Right lobe of liver (tissue), 4 donors: ENCODE data around the gene TRIP4.

Experiments
- POLR2A ChIP-seq: fragments of 450-650 bp; IDR thresholded peaks from one replicate; pipeline ENCODE4 v1.6.1; 2017; ENCODE audit warnings: antibody characterized with exemption, mild to moderate bottlenecking
- TF ChIP-seq, protein P1 (sequence below), 4 donors: fragments of 200-600 bp in 3 of 4; fragments of 450-650 bp in 1 of 4; IDR thresholded peaks; one replicate each; pipeline versions ENCODE4 v1.5.1 to v1.8.0; 2016 to 2022; ENCODE audit warnings: antibody characterized with exemption in 4 of 4, mild to moderate bottlenecking in 2 of 4
- donor health status: DM: no; HTN: no; CAD: no.
- donor health status: DM: no; HTN: no; CAD: no.
- donor health status: DM: no; HTN: yes; CAD: no.

DNA sequence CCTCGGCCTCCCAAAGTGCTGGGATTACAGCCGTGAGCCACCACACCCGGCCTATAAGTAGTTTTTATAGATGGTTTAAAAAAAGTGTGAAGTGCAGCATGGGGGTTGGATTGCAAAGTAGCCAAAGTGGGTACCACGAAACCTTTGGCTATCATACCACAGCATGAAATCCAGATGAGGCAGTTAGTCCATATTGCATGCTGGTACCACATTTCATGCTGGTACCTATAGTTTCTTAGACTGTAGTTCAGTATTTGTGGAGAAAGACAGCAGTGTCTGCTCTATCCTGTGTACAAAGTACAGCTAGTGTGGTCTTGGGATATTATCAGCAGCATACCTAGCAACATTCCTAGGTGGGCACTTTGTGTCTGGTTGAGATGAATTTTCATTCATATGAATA lies 84.5 kb downstream of the TRIP4 start:
- TF ChIP-seq, protein P1, sequence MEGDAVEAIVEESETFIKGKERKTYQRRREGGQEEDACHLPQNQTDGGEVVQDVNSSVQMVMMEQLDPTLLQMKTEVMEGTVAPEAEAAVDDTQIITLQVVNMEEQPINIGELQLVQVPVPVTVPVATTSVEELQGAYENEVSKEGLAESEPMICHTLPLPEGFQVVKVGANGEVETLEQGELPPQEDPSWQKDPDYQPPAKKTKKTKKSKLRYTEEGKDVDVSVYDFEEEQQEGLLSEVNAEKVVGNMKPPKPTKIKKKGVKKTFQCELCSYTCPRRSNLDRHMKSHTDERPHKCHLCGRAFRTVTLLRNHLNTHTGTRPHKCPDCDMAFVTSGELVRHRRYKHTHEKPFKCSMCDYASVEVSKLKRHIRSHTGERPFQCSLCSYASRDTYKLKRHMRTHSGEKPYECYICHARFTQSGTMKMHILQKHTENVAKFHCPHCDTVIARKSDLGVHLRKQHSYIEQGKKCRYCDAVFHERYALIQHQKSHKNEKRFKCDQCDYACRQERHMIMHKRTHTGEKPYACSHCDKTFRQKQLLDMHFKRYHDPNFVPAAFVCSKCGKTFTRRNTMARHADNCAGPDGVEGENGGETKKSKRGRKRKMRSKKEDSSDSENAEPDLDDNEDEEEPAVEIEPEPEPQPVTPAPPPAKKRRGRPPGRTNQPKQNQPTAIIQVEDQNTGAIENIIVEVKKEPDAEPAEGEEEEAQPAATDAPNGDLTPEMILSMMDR (IDR thresholded peaks at IDR 0.05) = no peak
- TF ChIP-seq POLR2A = no peak
